CD4-positive, alpha-beta T cell treated with Interleukin-6 for 4 hours (primary cell): ENCODE measurements around the gene ASMTL.
"Not testable (repeated sequence)": the region's sequence is repeated elsewhere in the genome, so short reads cannot be mapped to it uniquely, and the experiment has no call there.

Source experiments
- DNase-seq: peaks from one replicate; pipeline ENCODE4 v3.0.0-alpha.2; 2020; ENCODE audit warnings: mixed read lengths

Gene ASMTL

GRCh38 chrX:1433646-1434357 lies 18.9 kb downstream of the ASMTL start:
- DNase-seq: no peak

GRCh38 chrX:1430451-1430850 lies 22.3 kb downstream of the ASMTL start:
- DNase-seq: no peak

GRCh38 chrX:1427756-1428155 lies 25.0 kb downstream of the ASMTL start:
- no peak for DNase-seq

- DNase-seq: not testable (repeated sequence)
These were observed 26.4 kb downstream of the ASMTL start for GRCh38 chrX:1426321-1426720.

- no peak for DNase-seq
These were observed 27.3 kb downstream of the ASMTL start for GRCh38 chrX:1425381-1425780.

GRCh38 chrX:1424147-1424851 lies 28.4 kb downstream of the ASMTL start:
- DNase-seq: no peak

GRCh38 chrX:1423215-1423614 lies 29.5 kb downstream of the ASMTL start:
- DNase-seq: no peak

- DNase-seq: no peak
These were observed 30.6 kb downstream of the ASMTL start for GRCh38 chrX:1422135-1422465.

- DNase-seq: no peak
These were observed 31.1 kb downstream of the ASMTL start for GRCh38 chrX:1421433-1422134.

GRCh38 chrX:1420371-1420770 lies 32.3 kb downstream of the ASMTL start:
- no peak for DNase-seq

GRCh38 chrX:1419545-1420355 lies 33.0 kb downstream of the ASMTL start:
- no peak for DNase-seq

GRCh38 chrX:1418901-1419544 lies 33.7 kb downstream of the ASMTL start:
- no peak for DNase-seq

GRCh38 chrX:1417921-1418771 lies 34.6 kb downstream of the ASMTL start:
- DNase-seq: no peak

GRCh38 chrX:1416965-1417760 lies 35.5 kb downstream of the ASMTL start:
- no peak for DNase-seq

GRCh38 chrX:1416327-1416784 lies 36.4 kb downstream of the ASMTL start:
- no peak for DNase-seq

- DNase-seq: no peak
These were observed 40.1 kb downstream of the ASMTL start for GRCh38 chrX:1412551-1413161.

- no peak for DNase-seq
These were observed 41.4 kb downstream of the ASMTL start for GRCh38 chrX:1411326-1411725.

- no peak for DNase-seq
These were observed 45.7 kb downstream of the ASMTL start for GRCh38 chrX:1407035-1407434.

- DNase-seq: not testable (repeated sequence)
These were observed 46.9 kb downstream of the ASMTL start for GRCh38 chrX:1405769-1406168.

GRCh38 chrX:1403867-1404266 lies 48.8 kb downstream of the ASMTL start:
- not testable (repeated sequence) for DNase-seq
